HFF-Myc (cell line): Measurements from ENCODE around the gene PTPRZ1.

Source experiments
- DNase-seq: peaks from one replicate; pipeline ENCODE4 v3.0.0-alpha.2; 2011; ENCODE audit warnings: low read depth; ENCODE audit errors: extremely low read depth
- H3K4me3 ChIP-seq: replicated peaks from 2 replicates; pipeline ENCODE4 v1.5.1; 2011; ENCODE audit warnings: low read depth, mild to moderate bottlenecking, control low read depth, low read length
- CTCF ChIP-seq: IDR thresholded peaks from 2 replicates; pipeline ENCODE4 v1.5.1; 2012; ENCODE audit warnings: mild to moderate bottlenecking, low read depth, low read length, control low read depth; ENCODE audit errors: missing control alignments

PTPRZ1 gene

DNA sequence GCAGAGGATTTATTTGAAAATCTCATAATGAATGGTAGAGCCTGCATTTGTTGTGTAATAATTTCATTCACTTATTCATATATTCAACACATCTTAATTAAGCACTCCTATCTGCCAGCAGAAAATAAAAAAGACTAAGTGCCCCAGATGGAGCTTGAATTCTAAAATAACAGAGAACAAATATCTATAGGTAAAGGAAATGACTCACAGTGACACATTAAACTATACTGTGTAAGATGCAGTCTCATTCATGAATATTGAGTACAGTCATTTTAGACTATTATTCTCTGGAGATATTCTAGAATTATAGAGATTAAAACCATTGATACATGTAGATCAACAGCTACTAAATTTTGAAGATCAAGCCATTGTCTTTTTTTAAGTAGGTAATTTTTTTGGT lies 72.1 kb downstream of the PTPRZ1 start:
- TF ChIP-seq CTCF, result no peak
- H3K4me3 ChIP-seq, result no peak overlapping the region
- DNase-seq, result no peak

- no peak overlapping the region for H3K4me3 ChIP-seq
- DNase-seq, result no peak
- no peak for TF ChIP-seq CTCF
These were observed 72.7 kb downstream of the PTPRZ1 start for GRCh38 chr7:121945480-121946236.

GRCh38 chr7:121953164-121953563 lies 80.2 kb downstream of the PTPRZ1 start:
- DNase-seq, result no peak
- no peak for TF ChIP-seq CTCF
- no peak overlapping the region for H3K4me3 ChIP-seq

- no peak overlapping the region for H3K4me3 ChIP-seq
- TF ChIP-seq CTCF, result no peak
- no peak for DNase-seq
These were observed 80.6 kb downstream of the PTPRZ1 start for GRCh38 chr7:121953601-121954000.

GRCh38 chr7:121954803-121955202 lies 81.8 kb downstream of the PTPRZ1 start:
- peak; percentile 7 for DNase-seq
- TF ChIP-seq CTCF, result no peak

DNA sequence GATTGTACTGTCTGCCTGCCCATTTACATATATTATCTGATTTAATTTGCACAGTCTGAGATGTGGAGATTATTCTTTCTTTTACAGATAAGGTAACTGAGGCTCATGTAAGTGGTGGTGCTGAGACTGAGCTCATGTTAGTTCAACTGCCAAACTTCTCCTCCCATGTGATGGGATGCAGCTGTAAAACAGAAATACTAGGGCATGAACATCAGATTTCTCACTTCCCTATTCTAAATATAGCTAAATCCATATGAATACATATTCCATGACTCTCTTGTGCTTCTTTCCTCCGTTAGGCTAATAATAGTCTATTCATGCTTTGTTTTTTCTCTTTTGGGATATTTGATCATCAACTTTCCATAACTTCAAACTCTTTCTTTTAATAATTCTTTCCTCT lies 84.7 kb downstream of the PTPRZ1 start:
- TF ChIP-seq CTCF, result no peak
- H3K4me3 ChIP-seq, result no peak overlapping the region
- no peak for DNase-seq

More at GRCh38 chr7:121954803-121955202, 81.8 kb downstream of the PTPRZ1 start:
- no peak overlapping the region for H3K4me3 ChIP-seq

DNA sequence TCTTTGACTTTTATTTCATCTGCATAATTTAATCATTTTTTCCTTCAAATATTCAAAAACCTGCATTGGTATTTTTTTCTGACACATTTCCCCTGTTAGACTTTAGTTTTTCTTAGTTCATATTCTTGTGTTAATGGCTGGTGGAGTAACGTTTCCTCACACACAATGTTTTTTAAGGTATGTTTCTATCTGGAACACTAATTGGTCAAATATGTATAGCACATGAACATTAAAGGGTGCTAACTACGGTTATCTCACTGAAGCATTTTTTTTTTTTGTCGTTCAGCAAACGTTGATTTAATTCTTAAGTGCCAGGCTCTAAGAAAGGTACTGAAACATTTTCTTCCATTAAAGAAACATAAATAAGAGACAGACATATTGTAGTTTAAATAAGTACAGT lies 87.7 kb downstream of the PTPRZ1 start:
- no peak for DNase-seq
- no peak overlapping the region for H3K4me3 ChIP-seq
- TF ChIP-seq CTCF, result no peak
